UCSD-AML1 (cell line): ENCODE results near the gene FOXP1.

ENCODE experiments used
- DNase-seq: peaks from one replicate; lab custom pipeline; 2025; ENCODE audit not compliant: unreplicated experiment; lab: John Stamatoyannopoulos, UW

FOXP1 gene

DNA sequence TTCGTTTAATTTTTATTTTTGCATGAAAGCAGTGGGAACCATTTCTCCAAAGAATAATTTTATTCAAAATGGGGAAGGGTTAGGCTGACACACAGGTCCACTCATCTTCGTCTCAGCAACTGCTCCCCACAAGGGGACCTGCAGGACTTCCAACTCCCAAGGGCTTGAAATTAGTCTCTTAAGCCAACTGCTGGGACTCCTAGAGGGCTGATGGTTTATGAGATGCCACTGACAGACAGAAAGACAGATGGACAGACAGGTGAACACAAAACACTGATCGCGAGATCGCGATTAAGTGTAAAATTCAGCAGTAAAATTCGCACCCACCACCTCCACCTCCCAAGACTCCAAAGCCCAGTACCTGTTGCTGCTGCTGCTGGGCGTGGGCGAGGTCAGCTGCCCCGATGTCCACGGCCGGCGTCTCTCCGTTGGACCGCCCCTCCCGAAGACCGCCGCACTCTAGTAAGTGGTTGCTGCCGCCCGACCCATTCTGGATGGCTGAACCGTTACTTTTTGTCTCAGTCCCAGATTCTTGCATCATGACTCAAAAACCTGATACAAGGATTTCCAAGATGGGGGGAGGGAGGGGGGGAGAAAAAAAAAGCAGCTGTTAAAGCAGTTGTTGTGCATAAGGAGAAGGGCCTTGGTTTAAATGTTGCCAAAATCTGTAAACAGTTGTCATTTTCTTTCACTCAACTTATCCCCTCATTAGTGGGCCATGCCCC, 385.5 kb downstream of the FOXP1 start:
- no peak for DNase-seq

DNA sequence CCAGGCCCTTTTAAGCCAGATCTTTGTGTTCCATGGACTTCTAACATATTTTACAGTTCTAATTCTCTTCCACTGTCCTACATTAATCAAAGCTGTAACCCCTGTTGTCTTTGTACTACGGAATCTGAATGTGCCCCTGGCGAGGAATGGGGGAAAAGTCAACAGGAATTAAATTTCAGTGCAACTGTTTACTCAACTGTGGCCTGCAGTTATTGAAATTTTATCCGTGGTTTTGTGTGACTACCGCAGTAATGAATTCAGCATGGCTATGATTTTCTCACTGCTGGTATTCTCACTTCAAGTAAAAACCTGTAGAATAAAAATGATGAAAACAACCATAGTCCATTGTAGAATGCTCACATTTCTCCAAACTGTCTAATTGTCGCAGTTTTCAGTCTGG, 388.0 kb downstream of the FOXP1 start:
- no peak for DNase-seq

DNA sequence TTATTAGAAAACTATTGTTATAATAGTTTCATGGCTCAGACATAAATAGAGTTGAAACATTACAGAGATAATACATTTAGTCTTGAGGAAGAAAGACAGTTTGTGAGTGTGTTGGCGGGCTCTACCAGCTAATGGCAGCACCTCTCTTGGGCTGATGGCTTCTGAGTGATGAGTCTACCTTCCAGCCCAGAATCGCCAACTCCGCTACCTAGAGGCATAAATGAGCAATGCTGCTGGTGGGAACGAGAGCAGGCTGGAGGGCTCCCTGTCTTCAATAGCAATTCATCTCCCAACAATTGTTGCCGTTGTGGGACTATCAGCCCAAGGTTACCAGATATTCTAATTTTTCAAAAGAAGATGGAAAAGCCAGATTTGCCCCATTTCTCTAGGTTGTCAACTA, 388.7 kb downstream of the FOXP1 start:
- no peak for DNase-seq

DNA sequence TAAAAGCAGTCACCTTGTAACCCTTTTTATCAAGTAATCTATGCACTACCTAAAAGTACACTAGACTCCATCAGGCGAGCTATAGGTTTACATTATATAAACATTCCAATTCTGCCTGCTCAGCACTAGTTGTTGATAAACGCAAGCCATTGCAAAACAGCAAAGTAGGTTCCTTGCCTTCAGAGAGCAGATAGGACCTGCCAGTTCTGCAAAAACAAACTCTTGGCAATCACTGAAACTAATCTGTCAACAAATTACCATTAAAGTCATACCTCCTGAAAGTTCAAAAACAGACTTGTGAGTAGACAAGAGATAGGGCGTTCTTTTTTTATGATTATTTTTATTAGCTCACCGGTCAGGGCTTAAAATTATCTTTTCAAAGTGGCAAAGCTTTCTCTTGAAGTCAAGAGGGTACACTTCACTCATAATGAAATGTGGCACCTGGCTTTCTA, 392.5 kb downstream of the FOXP1 start:
- DNase-seq = no peak

DNA sequence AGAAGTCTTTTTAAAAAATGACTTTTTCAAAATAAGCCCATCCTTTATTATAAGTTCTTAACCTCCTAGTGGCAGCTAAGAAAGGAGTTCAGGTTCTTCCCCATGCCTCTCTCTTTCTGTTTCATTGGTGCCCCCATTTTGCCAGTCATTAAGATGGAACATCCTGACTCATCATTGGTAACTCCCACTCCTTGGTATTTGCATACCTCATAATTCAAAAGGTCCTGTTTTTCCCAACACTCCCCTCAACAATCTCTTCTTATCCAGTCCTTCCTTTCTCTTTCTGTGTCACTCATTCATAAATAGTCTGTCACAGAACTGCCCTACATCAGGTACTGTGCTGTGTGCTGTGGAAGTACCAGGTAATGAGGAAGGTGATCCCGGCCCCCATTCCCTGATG, 394.0 kb downstream of the FOXP1 start:
- DNase-seq = no peak

DNA sequence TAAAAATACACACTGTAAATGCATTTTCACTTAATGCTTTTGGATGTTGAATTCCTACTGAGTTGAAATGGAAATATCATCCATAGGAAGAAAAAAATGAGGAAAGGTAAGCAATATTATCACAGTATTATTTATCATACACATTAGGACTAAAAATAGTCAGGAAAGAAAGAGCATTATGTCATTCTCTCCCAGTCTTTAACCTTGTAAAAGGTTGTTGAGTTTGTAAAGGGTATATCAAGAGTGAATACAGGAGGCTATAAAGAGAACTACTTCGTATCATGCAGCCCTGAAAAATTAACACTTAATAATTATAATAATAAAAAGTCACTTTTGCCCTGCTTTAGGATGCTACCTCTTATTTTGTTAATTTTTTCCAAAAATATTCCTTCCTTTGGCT, 395.8 kb downstream of the FOXP1 start:
- DNase-seq = no peak

DNA sequence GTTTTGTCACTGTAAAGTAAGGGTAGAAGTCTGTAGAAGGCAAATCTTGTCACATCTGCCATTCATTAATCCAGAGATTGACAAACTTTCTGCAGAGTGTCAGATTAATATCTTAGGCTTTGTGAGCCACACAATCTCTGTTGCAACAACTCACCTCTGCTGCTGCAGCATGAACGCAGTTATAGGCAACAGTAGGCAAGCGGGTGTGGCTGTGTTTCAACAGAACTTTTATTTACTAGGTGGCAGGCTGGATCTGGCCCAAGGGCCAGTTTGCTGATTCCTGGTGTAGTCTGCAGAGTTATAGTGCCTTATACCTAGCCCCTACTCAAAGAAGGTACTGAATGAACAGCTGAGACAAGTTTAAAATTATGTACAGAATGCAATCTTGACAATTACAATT, 396.7 kb downstream of the FOXP1 start:
- DNase-seq = no peak

DNA sequence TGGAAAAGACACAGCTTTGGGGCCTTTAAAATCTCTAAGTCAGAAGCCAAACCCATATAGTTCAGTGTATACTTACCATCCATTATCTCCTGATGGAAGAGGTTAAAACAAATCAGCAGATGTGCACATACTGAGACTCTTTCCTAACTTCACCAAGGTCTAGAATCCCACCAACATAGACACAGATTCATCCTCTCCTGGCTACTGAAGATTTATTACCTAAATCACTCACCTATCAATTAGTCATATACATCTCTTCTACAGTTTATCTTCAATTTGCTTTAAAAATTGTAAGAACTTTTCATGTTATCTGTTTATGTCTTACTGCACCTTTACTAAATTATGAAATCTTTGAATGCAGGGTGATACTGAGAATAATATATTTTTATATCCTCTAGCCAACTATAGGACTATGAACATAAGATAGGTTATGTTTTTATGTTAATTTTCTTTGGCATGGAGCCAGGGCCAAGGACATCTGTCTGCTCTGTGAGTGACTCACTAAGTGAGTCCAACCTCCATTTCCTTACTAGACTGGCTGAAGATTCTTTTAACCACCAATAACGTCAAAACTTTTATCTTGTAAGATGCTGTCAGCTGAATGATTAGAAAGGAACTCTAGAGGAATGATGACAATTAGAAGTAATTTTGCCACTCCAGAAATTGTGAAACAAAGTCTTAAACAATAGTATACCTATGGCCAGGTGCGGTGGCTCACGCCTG, 397.6 kb downstream of the FOXP1 start:
- no peak for DNase-seq

DNA sequence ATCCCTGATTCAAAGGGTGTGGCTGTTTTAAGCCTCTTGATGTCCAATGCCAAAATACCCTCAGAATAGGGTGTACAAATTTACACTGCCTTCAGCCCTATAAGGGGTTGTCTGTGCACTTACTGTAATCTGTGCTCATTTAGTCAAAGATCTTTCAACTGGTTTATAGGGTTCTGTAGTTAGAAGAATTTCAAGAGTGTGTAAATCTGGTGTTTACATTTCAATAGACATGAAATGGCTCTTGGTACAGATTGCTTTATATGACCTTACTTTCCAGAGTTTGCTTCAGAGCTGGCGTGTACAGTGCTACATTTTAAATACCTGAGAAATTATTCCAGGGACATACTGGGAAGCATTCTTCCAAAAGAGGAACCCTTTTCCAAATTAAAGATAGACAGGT, 399.3 kb downstream of the FOXP1 start:
- DNase-seq = no peak

DNA sequence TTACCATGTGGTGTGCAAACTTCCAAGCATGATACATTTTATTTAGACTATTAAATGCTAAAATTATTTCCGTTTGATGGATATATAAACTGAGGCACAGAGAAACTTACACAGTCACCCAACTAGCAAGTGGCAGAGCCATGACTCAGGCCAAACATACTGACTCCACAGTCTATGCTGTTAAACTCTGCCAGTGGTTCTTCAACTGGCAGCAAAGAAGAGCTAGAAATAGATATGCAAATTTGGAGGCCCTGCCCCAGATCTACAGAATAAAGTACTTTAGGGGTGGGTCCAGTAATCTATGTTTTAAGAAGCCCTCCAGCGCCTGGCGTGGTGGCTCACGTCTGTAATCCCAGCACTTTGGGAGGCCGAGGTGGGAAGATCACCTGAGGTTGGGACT, 400.0 kb downstream of the FOXP1 start:
- DNase-seq = no peak

DNA sequence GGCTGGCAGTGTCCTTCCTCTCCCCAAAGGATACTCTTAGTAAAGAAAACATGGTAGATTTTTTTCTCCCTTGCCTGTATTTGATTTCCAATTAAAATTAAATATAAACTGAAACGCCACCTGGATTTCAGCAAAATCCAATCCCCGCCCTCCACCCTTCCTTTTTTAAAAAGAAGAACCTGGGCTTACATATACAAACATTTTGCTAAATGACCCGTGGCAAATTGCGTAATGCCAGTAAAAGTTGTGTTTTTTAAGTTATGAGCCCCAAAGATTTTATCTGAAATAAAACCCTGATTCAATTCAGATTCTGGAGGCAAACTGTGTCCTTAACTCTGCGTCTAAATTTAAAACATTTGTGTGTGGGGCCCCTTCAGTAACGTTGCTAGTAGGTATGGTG, 403.0 kb downstream of the FOXP1 start:
- DNase-seq = no peak

DNA sequence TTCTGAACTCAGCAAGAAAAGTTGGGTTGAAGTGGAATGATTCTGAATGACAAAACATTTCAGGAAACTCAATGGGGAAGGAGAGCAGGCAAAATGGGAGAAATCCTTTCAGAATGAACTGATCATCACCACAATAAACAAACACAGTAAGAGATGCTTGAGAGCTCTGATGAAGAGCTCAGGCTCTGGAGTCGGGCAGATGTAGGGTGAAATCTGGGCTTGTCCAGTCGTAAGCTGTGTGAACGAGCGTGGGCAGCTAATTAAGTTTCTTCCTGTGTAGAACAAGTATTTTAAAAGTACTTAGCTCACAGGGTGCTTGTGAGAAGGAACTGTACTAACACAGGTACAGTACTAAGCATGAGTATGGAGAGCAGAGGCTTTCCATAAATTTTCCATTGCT, 406.2 kb downstream of the FOXP1 start:
- DNase-seq = no peak

DNA sequence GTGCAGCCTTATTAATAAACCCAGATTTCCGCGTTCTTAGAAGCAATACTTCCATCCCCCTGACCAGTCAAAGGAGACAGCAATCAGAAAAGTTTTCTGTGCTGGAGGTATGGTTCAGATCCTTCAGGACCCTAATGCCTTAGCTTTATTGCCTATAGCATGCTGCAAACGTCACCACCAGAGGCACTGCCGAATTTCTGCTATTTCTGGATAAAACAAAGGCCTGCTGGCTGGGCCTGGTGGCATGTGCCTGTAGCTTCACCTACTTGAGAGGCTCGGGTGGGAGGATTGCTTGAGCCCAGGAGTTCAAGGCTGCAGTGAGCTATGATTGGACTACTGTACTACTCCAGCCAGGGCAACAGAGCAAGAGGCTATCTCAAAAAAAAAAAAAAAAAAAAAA, 407.2 kb downstream of the FOXP1 start:
- DNase-seq = no peak

DNA sequence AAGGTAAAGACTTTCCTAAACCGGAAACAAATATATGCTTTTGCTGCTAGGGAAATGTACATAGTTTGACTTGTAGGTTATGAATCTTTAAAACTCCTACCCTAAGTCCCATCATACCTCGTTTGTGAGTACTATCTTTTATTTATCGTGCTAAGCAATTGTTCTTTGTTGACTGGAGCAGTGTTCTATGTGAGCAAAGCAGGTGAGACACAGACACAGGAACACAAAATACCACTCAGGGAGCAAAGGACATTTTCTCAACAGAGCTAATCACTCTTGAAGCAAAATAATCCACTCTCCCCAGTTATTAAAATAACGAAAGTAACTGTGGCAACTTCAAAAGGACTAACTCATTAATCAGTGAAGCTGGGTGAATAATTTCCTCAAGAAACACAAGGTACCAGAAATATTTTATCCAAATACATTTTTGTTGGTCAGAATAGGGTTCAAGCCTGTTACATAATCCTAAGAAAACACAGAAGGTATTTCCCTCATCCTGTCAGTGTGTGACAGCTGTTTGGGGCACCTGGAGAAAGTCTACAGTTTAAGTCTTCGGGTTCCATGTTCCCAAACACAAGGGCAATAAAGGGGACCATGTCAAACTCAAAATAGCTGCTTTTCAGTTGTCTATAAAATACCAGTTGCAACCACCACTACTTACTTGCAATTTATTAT, 407.7 kb downstream of the FOXP1 start:
- DNase-seq = no peak

DNA sequence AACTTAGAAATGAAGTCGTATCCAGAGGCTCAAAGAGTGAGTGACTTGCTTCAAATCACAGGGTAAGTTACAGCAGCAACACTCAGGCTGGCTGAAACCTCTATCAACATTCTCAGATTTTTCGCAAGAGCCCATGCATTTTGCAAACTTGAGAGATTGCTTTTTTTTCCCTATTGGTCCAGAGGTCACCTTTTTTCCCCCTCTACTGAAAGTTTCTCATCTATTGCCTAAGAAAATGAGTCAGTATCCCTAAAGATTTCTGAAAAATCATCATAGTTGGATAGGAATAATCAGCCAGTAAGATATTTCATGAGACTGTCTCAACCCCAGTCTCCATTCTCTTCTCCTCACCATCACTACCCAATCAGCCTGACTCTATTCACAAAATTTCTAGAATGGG, 410.6 kb downstream of the FOXP1 start:
- DNase-seq = no peak

DNA sequence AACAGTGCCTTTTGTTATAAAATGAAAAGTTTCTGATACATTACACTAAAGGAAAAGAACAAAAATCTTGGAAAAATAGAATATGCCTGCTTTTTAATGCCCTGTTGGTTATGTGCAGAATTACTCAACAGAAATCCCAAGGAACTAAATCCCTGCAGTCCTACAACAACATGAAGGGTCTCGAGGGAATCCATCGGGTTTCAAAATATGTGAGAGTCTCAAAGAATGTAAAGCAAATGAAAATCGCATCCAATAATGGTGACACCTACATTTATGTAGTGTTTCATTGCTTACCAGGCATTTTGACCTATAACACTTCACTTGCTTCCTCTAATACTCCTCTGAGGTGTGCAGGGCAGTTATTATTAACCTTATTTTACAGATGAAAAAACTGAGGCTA, 411.3 kb downstream of the FOXP1 start:
- no peak for DNase-seq

DNA sequence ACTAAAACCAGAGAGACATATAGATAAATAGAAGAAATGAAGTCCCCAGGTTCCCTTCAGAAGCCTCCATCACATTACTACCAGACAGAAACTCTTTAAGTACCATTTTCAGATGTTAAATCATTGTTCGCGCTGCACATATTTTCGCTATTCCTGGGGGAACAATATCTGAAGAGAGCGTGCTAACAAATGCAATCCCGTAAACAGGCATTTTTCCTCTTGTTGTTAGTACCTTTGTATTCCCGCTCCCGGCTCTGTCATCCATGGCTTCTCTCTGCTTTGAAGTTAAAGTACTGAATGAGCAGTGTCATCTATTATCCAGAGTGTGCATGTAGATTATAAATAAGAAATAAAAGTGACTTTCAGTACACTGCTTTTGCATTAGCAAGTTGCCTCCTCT, 412.3 kb downstream of the FOXP1 start:
- DNase-seq = no peak

DNA sequence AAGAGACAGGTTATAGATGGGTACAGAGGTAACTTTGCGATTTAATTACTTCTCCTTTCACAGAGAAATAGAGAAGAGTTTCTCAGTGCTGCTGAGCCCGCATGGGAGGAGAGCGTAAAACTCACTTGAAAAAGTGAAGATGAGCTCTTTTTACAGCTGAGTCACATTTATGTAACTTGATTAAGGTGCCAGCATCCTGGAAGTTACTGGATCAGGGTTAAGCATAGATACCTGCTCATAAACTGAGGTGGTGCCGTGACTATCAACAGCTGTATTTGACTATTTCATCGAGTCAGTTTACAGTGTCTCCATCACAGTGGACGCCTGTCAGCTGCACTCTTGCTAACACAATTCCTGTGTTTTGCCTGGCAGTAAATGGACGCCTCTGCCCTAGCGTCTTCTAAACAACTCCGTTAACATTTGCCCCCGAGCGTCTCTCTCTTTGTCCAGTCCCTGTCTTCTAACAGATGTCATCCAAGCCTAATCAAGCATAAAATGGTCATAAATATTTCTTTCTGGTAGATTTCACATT, 414.6 kb downstream of the FOXP1 start:
- DNase-seq = no peak

DNA sequence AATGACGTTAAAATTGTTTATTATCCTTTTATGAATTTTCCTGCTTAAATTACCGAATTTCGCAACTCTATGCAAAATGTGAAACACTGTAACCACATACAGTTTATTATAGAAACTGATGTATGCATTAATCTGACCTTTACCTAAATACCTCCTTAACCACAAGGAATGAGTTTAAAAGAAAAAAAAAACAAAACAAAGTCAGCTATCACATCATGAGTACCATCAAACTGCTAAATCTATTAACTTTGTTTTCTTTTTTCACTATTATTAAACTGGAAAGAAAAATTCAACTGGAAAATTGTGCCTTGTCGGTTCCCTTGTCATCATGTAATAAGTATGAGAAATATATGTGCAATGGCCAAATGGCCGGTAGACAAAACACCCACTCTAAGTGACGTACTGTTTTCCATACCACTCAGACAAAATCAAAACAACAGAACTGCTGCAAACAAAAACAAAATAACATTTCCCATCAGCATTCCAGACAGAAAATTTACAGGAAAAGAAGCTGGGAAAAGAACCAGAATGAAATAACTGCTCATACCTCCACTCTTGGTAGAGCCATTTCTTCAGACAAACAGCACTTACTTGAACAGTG, 415.3 kb downstream of the FOXP1 start:
- no peak for DNase-seq

DNA sequence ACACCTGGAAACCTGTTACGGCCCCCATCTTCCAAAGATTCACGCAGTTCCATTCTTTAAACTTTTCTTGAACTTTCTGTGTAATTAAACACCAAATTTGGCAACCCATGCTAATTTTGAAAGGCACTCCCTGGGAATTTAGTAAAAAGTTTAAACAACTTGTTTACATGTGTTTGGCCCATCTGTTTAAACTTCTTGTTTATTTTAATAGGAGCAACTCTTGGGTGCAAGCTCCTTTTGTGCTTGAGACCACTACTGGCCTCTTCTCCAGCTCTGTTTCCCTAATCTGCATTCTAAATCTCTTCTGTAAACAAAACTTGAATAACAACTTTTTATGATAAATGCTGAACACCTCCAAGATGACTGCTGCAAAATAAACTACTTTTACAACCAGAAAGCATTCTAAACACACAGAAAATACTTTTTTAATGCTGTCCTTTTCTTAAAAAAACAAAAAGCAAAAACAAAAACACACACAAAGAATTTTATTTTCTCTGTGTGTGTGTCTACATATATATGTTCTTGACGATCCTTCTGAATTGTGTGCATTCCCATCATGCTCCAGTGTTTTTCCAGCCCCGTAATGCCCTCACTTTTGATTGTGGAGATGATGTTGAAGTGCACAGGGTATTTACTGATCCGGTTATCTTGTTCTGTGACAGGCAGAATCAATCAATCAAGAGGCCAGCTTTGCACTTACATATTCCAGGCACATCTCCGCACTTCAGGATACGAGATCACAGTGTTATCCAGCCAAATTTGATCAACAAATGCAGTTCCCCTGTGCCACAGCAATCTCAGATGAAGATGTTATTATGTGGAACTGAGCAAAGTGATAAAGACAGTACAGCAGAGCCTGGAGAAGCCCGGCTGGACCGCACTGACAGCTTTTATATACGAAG, 416.9 kb downstream of the FOXP1 start:
- no peak for DNase-seq

DNA sequence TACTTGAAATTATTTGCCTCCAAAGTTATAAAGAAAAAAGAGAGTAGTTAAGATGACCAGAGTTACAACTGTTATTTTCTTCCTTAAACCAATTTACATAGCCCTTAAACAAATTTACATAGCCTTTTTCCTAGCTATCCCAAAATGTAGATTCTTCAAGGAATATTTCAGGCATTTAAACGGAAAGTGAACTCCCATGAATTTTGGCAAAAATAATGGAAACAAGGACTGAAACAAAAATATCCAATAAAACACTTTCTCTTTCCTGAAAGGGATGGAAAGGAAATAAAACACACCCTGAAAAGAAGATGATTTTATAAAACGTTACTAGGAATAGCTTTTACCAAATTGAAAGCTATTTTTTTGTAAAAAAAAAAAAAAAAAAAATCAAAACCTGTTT, 418.6 kb downstream of the FOXP1 start:
- no peak for DNase-seq
